T47D (cell line): ENCODE results near the gene FCN1.

Source experiments
- DNase-seq, 2 experiments: peaks; one replicate each; pipeline versions ENCODE4 v3.0.0 to v3.0.0-alpha.2; 2011 to 2012; ENCODE audit warnings: low read depth in 1 of 2, low spot score in 1 of 2
- JUND ChIP-seq: IDR thresholded peaks from 2 replicates; pipeline ENCODE4 v1.6.1; 2012; ENCODE audit warnings: low read depth
- in situ Hi-C: cut with HindIII; loops from 2 replicates; pipeline ENCODE4 v1.10.0; 2016; ENCODE audit warnings: low sequenced_read_pairs, low pct_unique_long_range_greater_than_20kb

FCN1 gene

GRCh38 chr9:134947265-134947955, 29.7 kb upstream of the FCN1 start:
- no peak for TF ChIP-seq JUND
- DNase-seq, result no peak
- in situ Hi-C loops, result no loop called here

GRCh38 chr9:134946663-134947062, 29.0 kb upstream of the FCN1 start:
- TF ChIP-seq JUND, result no peak
- in situ Hi-C loops, result no loop called here

DNA sequence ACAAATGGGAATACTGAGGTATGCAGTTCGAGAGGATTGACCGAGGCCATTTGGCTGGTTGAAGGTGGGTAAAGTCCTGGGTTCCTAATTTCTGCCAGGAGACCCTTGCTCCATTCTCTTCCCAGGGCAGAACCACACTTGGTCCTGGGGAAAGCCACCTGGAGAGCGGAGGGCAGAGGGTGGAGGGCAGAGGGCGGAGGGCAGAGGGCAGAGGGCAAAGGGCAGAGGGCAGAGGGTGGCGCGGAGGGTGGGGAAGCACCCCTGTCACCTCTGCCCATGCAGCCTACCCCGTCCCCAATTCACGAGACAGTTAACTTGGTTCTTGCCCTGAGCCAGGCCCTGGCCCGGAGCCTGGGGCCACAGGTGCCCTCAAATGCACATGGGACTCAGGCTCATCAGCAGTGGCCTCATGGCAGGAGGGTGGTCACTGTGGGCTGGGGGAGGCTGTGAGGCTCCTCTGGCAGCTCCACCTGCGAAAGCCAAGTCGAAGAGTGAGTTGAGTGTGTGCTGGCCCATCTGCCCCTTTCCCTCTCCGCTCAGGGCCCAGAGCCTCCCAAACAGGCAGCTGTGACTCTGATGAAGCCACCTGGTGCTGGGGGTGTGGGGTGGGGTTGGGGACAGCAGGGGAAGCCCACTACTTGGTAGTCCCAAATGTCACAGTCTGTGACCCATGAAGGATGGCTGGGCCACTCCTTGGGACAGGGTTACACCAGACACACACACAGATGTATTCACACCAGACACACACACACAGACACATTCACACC, 28.0 kb upstream of the FCN1 start:
- DNase-seq, result no peak
- in situ Hi-C loops, result no loop called here
- TF ChIP-seq JUND, result no peak

More at GRCh38 chr9:134946663-134947062, 29.0 kb upstream of the FCN1 start:
- DNase-seq, result no peak

DNA sequence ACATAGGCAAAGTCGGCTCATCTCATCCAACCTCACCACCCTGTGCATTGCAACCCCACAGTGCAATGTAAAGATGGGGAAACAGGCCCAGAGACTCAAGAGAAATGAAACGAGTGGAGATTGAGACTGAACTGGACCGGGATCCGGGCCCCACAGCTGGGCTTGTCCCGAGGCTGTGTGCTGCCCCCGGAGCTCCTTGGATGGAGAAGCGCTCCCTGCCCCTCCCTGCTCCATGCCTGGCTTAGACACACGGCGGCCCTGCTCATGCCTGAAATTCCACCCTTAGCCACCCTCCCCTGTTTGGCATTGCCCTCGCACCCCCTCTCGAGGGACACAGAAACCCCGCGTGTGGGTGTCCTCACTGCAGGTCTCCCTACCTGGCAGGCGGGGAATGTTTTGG, 27.2 kb upstream of the FCN1 start:
- DNase-seq, result no peak
- TF ChIP-seq JUND, result no peak
- in situ Hi-C loops, result no loop called here

DNA sequence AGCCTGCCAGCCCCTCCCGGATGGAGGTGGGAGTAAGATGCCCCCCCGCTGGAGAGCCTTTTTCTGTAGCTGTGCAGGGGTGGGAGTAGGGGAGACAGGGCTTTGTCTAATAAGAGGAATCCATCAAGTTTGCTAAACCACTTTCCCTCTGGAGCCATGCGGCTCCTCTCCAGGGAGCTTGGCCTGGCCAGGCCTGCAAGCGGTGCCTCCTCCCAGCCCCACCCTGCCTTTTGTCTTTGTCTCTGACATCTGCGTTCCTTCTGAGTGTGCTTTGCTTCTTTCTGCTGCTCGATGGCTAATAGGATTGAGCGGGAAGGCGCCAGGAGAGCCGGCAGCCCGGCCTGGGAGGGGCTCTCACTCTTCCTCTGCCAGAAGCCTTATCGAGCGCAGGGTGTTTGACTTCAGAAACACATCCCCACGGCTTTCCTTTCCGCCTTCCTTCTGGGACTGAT, 26.7 kb upstream of the FCN1 start:
- TF ChIP-seq JUND, result no peak
- no peak for DNase-seq
- in situ Hi-C loops, result no loop called here

- no peak for TF ChIP-seq JUND
- DNase-seq, result no peak
- in situ Hi-C loops, result no loop called here
Measured at GRCh38 chr9:134943836-134944235, 26.1 kb upstream of the FCN1 start.

GRCh38 chr9:134943411-134943810, 25.7 kb upstream of the FCN1 start:
- no peak for DNase-seq
- TF ChIP-seq JUND, result no peak
- in situ Hi-C loops, result no loop called here

GRCh38 chr9:134942788-134943184, 25.1 kb upstream of the FCN1 start:
- no peak for DNase-seq
- in situ Hi-C loops, result no loop called here
- TF ChIP-seq JUND, result no peak

DNA sequence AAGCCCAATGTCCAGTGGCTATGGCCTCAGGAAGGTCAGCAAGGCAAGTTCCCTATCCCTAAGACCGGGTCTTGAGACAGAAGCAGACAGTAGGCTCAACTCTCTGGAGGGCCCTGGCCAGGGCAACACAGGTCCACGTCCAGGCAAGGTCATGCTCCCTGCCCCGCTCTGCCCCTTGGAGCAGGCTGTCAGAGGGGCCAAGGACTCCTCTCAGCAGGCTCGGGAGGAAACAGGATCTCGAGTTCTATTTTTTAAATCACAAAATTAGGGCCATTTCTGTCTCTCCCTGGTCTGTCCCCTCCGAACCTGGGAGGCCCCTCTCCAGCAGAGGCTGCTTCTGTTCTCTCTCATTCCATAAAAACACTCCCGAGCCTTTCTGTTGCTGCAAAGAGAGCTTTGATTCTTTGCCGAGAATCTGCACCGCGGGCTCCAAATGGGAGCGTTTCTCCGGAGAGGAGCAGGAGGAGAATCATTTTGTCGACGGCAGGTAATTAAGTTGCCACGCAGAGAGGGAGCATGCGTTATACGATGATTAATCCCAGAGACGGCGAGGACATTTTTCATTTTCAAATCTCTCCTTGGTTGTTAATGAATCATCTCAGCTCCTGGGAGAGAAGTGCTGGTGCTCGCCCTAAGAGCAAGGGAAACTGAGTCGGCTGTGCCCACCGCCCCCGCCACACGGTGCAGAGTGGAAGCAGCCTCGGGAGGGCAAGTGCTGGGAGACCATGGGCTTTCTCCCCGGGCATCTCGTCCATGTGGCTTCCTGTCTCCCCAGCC, 24.5 kb upstream of the FCN1 start:
- no peak for DNase-seq
- in situ Hi-C loops, result no loop called here
- no peak for TF ChIP-seq JUND

DNA sequence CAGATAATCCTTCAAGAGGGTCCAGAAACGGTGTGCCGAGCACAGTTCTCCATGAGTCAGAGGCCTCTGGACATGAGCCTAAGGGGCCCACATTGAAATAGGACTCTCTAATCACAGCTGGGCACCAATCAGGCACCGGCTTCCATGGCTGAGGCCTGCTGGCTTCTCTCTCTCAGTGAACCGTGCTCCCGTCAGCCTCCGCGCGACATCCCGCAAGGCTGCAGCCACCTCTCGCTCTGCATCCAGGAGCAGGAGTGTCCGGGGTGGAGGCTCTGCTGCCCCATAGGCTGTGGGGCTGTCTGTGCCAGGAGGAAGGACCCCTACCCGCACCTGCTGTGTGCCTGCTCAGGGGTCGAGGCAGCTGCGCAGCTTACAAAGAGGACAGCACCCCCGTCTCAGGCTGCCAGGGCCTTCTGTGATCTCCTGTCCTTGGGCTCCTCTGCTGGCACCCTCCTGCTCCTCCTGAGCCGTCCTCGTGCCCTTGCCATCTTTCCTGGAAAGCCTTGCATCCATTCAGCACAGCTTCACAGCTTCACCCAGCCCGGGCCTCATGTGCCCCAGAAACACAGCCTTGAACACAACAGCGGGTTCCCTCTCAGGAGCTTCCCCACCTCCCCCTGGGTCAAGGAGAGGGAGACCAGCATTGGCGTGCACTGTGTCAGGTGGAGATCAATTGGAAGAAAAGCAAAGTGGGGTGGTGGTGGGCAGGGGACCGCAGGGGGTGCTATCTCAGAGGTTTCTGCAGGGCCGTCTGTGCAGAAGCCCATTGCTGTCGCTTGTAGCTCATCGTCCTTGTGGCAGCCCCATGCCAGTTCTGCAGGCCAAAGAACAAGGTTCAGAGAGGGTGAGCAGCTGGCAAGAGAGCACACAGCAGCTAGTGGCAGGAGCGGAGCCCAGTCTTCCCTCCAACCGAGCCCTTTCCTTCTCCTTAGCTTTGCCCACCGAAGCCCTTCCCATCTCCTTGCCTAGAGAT, 22.8 kb upstream of the FCN1 start:
- no peak for TF ChIP-seq JUND
- DNase-seq, result no peak
- in situ Hi-C loops, result no loop called here

- no peak for TF ChIP-seq JUND
- no peak for DNase-seq
- in situ Hi-C loops, result no loop called here
Measured at GRCh38 chr9:134939836-134940235, 22.1 kb upstream of the FCN1 start.

DNA sequence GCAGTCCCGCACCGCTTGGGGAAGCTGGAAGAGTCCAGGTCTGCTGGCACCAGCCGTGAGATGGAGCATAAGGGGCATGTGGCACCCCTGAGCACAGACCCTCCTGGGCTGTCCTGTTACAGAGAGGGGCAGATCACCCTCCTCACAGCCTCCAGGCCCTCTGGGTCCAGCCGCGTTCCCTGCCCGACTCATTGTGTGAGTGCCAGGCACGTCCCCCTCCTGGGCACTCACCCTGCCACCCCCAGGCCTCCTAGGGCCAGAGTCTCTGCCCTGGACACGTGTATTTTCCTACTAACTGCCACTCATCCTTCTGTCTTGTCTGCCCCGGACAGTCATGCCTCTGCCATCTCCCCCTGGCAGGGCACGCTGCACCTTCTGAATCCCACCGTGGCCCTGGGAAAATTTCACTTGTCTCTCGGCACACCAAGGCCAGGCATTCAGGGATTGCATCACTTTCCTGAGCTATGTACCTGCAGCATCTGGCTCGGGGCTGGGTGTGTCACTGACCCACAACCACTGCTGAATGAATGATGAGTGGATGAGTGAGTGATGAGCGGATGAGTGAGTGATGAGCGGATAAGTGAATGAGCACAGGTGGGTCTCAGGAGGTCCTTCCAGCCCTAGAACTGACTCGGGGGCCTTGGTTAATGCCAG, 21.5 kb upstream of the FCN1 start:
- DNase-seq, result no peak
- TF ChIP-seq JUND, result no peak
- in situ Hi-C loops, result no loop called here
